Panc1 (cell line): ENCODE data around the gene KLK5. TPM values are rescaled to one million over a fixed set of nuclear protein-coding genes. Genes with fewer than 3 reads are reported as not detected.

Source experiments
- ATAC-seq: fragments of 200-7000 bp; cut with Tn5 transposase; 2 replicates; pipeline ENCODE4 v1.9.1; 2020; ENCODE audit warnings: mild to moderate bottlenecking, moderate library complexity
- BruUV-seq: library from RNA; stranded (reverse); fragments of 400-500 nt; replicated peaks from 2 replicates; lab custom pipeline; 2021; lab: Mats Ljungman, UMichigan
- CTCF ChIA-PET: fragments of 300-600 bp; sonication (Branson Sonifier 250); formaldehyde crosslinking; loops from one replicate; lab custom pipeline; 2022; ENCODE audit warnings: antibody characterized with exemption; lab: Charles Lee
- POLR2A ChIA-PET: fragments of 300-600 bp; sonication (Branson Sonifier 250); formaldehyde crosslinking; loops from one replicate; lab custom pipeline; 2022; ENCODE audit warnings: antibody characterized with exemption; lab: Charles Lee
- DNase-seq: peaks from one replicate; pipeline ENCODE4 v3.0.0-alpha.2; 2010; ENCODE audit warnings: low read depth, low spot score
- H3K27ac ChIP-seq: 2 replicates; pipeline ENCODE4 v1.5.1; 2011; ENCODE audit warnings: mild to moderate bottlenecking, low read length, inconsistent platforms
- H3K27me3 ChIP-seq: fragments of 200-500 bp; sonication (Bioruptor generic); 2 replicates; pipeline ENCODE4 v1.6.0; 2014; ENCODE audit warnings: low read length, inconsistent platforms; ENCODE audit not compliant: control insufficient read depth, insufficient read depth
- H3K36me3 ChIP-seq: fragments of 200-500 bp; sonication (Bioruptor generic); 2 replicates; pipeline ENCODE4 v1.5.1; 2014; ENCODE audit warnings: inconsistent platforms, mild to moderate bottlenecking, low read length, moderate library complexity; ENCODE audit not compliant: control insufficient read depth, insufficient read depth
- H3K4me1 ChIP-seq: 2 replicates; pipeline ENCODE4 v1.5.1; 2011; ENCODE audit warnings: inconsistent platforms, mild to moderate bottlenecking, low read length, moderate library complexity; ENCODE audit not compliant: control insufficient read depth, insufficient read depth
- H3K4me3 ChIP-seq, 2 experiments: 2 replicates each; pipeline ENCODE4 v1.5.1; 2011 to 2012; ENCODE audit warnings: low read depth in 2 of 2, low read length in 2 of 2, mild to moderate bottlenecking in 2 of 2, inconsistent platforms in 1 of 2, moderate library complexity in 1 of 2
- H3K9me3 ChIP-seq: fragments of 200-500 bp; sonication (Bioruptor generic); 2 replicates; pipeline ENCODE4 v1.5.1; 2014; ENCODE audit warnings: low read depth, mild to moderate bottlenecking, inconsistent platforms, low read length, moderate library complexity; ENCODE audit not compliant: control insufficient read depth, insufficient read depth
- POLR2AphosphoS5 ChIP-seq: IDR thresholded peaks from 2 replicates; pipeline ENCODE4 v1.6.1; 2012; ENCODE audit warnings: mild to moderate bottlenecking, low read depth, low read length, moderate library complexity
- REST ChIP-seq, 2 experiments: IDR thresholded peaks; 2 replicates each; pipeline ENCODE4 v1.6.1; 2011 to 2012; ENCODE audit warnings: low read depth in 2 of 2, control low read depth in 1 of 2, low read length in 1 of 2, mild to moderate bottlenecking in 1 of 2, moderate library complexity in 1 of 2; ENCODE audit not compliant: insufficient read depth in 1 of 2
- SIN3A ChIP-seq: IDR thresholded peaks from 2 replicates; pipeline ENCODE4 v1.6.1; 2012; ENCODE audit warnings: low read depth, mild to moderate bottlenecking, low read length, moderate library complexity, borderline replicate concordance; ENCODE audit not compliant: insufficient read depth
- TCF7L2 ChIP-seq: IDR thresholded peaks from 2 replicates; pipeline ENCODE4 v1.6.1; 2011; ENCODE audit warnings: mild to moderate bottlenecking, low read depth, low read length, inconsistent platforms
- in situ Hi-C: cut with HindIII; loops from 2 replicates; pipeline ENCODE4 v1.10.0; 2016; ENCODE audit warnings: low sequenced_read_pairs, low pct_unique_long_range_greater_than_20kb
- intact Hi-C: fragments of 100-400 bp; cut with micrococcal nuclease; formaldehyde crosslinking; loops from one replicate; pipeline ENCODE4 v1.10.0; 2022; ENCODE audit not compliant: unreplicated experiment
- total RNA-seq: library from RNA; stranded (reverse); gene quantifications from one replicate; pipeline ENCODE4 v1.2.1, GENCODE V29; 2021; ENCODE audit not compliant: unreplicated experiment
- TF ChIP-seq, protein P1 (sequence below): fragments of 450-650 bp; IDR thresholded peaks from 2 replicates; pipeline ENCODE4 v1.5.1; 2017; ENCODE audit warnings: mild to moderate bottlenecking

Gene KLK5
- total RNA-seq, 1 experiment from 2014 or later, result not detected

- intact Hi-C loops, result no loop called here
- H3K27ac ChIP-seq, result no peak overlapping the region
- CTCF ChIA-PET, result interaction anchor here (0.6 kb wide), 1 partner anchor 59 kb away, joined by 3 read pairs; no protein-coding TSS in a partner anchor
- DNase-seq, result no peak
- POLR2A ChIA-PET, result no interaction called here
- in situ Hi-C loops, result no loop called here
- TF ChIP-seq POLR2AphosphoS5 (no peak), REST (IDR thresholded peaks at IDR 0.05; ENCODE audit: insufficient read depth in 1 of 2, low read depth in 2 of 2, low read length in 1 of 2) (no peak), SIN3A (no peak)
- TF ChIP-seq, protein P1, sequence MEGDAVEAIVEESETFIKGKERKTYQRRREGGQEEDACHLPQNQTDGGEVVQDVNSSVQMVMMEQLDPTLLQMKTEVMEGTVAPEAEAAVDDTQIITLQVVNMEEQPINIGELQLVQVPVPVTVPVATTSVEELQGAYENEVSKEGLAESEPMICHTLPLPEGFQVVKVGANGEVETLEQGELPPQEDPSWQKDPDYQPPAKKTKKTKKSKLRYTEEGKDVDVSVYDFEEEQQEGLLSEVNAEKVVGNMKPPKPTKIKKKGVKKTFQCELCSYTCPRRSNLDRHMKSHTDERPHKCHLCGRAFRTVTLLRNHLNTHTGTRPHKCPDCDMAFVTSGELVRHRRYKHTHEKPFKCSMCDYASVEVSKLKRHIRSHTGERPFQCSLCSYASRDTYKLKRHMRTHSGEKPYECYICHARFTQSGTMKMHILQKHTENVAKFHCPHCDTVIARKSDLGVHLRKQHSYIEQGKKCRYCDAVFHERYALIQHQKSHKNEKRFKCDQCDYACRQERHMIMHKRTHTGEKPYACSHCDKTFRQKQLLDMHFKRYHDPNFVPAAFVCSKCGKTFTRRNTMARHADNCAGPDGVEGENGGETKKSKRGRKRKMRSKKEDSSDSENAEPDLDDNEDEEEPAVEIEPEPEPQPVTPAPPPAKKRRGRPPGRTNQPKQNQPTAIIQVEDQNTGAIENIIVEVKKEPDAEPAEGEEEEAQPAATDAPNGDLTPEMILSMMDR, result no peak
- no peaks in the 10 kb centered on the region for H3K4me1 ChIP-seq
- H3K9me3 ChIP-seq, result no peaks in the 10 kb centered on the region
- no peak for ATAC-seq
- no peak overlapping the region for H3K4me3 ChIP-seq
- BruUV-seq, result no TSS peak
- H3K27me3 ChIP-seq, result no peaks in the 10 kb centered on the region; the same call in 1 of the 2 replicates
- no peaks in the 10 kb centered on the region for H3K36me3 ChIP-seq
These were observed 26.9 kb upstream of the KLK5 start for GRCh38 chr19:50979758-50980157.

DNA sequence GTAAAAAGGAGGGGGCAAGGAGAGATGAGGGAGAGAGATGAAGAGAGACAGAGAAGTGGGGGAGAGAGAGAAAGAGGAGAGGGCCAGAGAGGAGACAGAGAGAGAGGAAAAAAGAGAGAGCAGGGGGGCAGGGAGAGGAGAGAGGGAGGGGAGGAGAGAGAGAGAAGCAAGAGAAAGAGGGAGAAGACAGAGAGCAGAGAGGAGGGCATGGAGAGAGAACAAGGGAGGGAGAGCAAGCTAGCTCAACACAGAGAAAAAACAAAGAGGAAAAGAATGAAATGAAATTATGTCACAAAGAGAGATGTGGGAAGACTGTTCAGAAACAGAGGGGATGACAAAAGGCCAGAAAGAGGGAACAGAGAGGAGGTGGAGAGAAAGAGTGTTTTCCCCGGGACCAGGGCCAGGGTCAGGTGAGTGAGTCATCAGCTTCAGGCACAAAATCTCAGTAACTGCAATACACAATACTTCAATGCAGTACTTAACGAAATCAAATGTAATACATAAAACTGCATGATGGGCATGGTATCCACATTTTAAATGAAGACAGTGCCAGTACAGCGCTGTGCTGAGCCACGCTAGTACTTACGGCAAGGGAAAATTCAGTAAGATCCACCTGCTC is 26.0 kb upstream of the KLK5 start:
- Histone ChIP-seq H3K4me1 (no peaks in the 10 kb centered on the region), H3K27ac (no peak overlapping the region), H3K4me3 (no peak overlapping the region), H3K9me3 (no peaks in the 10 kb centered on the region), H3K36me3 (no peaks in the 10 kb centered on the region), H3K27me3 (no peaks in the 10 kb centered on the region; the same call in 1 of the 2 replicates)
- no TSS peak for BruUV-seq
- ChIA-PET CTCF (interaction anchor here (0.6 kb wide), 1 partner anchor 58 kb away, joined by 3 read pairs; no protein-coding TSS in a partner anchor), POLR2A (no interaction called here)
- intact Hi-C loops, result no loop called here
- ATAC-seq, result no peak
- no peak for DNase-seq
- in situ Hi-C loops, result no loop called here
- TF ChIP-seq REST (IDR thresholded peaks at IDR 0.05; ENCODE audit: insufficient read depth in 1 of 2, low read depth in 2 of 2, low read length in 1 of 2), result no peak
- TF ChIP-seq TCF7L2, result no peak
- TF ChIP-seq SIN3A, result no peak
- TF ChIP-seq POLR2AphosphoS5, result no peak
- TF ChIP-seq, protein P1, result no peak
